Endothelial cell of umbilical vein (primary cell): ENCODE results near the gene DCAF11. TPM values are rescaled to one million over a fixed set of nuclear protein-coding genes. Genes with fewer than 3 reads are reported as not detected.

Experiments
- BruUV-seq: library from RNA; stranded (reverse); fragments of 400-500 nt; replicated peaks from 2 replicates; lab custom pipeline; 2021; lab: Mats Ljungman, UMichigan
- CTCF ChIA-PET: fragments of 300-600, 350-600 bp; sonication (Branson Sonifier 250); formaldehyde crosslinking; loops from one replicate; lab custom pipeline; 2021; ENCODE audit warnings: antibody characterized with exemption, inconsistent platforms; lab: Charles Lee
- POLR2A ChIA-PET: fragments of 300-600, 350-600 bp; sonication (Branson Sonifier 250); formaldehyde crosslinking; loops from one replicate; lab custom pipeline; 2021; ENCODE audit warnings: antibody characterized with exemption, inconsistent platforms; lab: Charles Lee
- DNase-seq: peaks from one replicate; pipeline ENCODE4 v3.0.0-alpha.2; 2011; ENCODE audit warnings: low read depth, low spot score
- FAIRE-seq: peaks from 2 replicates; lab custom pipeline; 2011; peaks lifted over from hg19 to GRCh38; lab: Jason Lieb, UNC
- H2AFZ ChIP-seq: 2 replicates; pipeline ENCODE4 v1.6.0; 2012; ENCODE audit warnings: low read depth, low read length, control low read depth, inconsistent platforms
- H3K27ac ChIP-seq: 2 replicates; pipeline ENCODE4 v1.5.1; 2011; ENCODE audit warnings: low read depth, mild to moderate bottlenecking, control low read depth, low read length, moderate library complexity; ENCODE audit not compliant: insufficient read depth
- H3K27me3 ChIP-seq, 2 experiments: 2 replicates each; pipeline versions ENCODE4 v1.6.0 to v1.6.1; 2011; ENCODE audit warnings: low read length in 2 of 2, mixed read lengths in 1 of 2; ENCODE audit not compliant: control insufficient read depth in 2 of 2, insufficient read depth in 2 of 2
- H3K36me3 ChIP-seq, 2 experiments: 2 replicates in 1 of 2; 3 replicates in 1 of 2; pipeline ENCODE4 v1.5.1; 2011; ENCODE audit warnings: low read length in 2 of 2, mild to moderate bottlenecking in 1 of 2, moderate library complexity in 1 of 2; ENCODE audit not compliant: control insufficient read depth in 2 of 2, insufficient read depth in 2 of 2; ENCODE audit errors: extremely low read depth in 1 of 2
- H3K4me1 ChIP-seq: 3 replicates; pipeline ENCODE4 v1.5.1; 2011; ENCODE audit warnings: mild to moderate bottlenecking, low read length; ENCODE audit not compliant: control insufficient read depth, insufficient read depth; ENCODE audit errors: extremely low read depth
- H3K4me2 ChIP-seq: 2 replicates; pipeline ENCODE4 v1.6.1; 2011; ENCODE audit warnings: low read length, control low read depth, mixed read lengths; ENCODE audit not compliant: insufficient read depth
- H3K4me3 ChIP-seq, 3 experiments: fragments of 200-600 bp in 1 of 3; sonication (generic), shearing (Covaris generic) in 1 of 3; replicated peaks in 1 of 3; 2 replicates each; pipeline ENCODE4 v1.5.1; 2011 to 2016; ENCODE audit warnings: control low read depth in 3 of 3, low read length in 3 of 3, mild to moderate bottlenecking in 2 of 3, inconsistent platforms in 1 of 3, low read depth in 1 of 3, moderate library complexity in 1 of 3; ENCODE audit not compliant: insufficient read depth in 1 of 3
- H3K79me2 ChIP-seq: 2 replicates; pipeline ENCODE4 v1.6.0; 2012; ENCODE audit warnings: low read length, inconsistent platforms; ENCODE audit not compliant: control insufficient read depth, insufficient read depth
- H3K9ac ChIP-seq: replicated peaks from 2 replicates; pipeline ENCODE3; 2011; ENCODE audit warnings: low read length, control low read depth; ENCODE audit not compliant: insufficient read depth; ENCODE audit errors: extremely low read depth
- H3K9me1 ChIP-seq: replicated peaks from 3 replicates; pipeline ENCODE4 v1.6.0; 2011; ENCODE audit warnings: mild to moderate bottlenecking, low read length; ENCODE audit not compliant: control insufficient read depth, insufficient read depth; ENCODE audit errors: extremely low read depth
- H3K9me3 ChIP-seq: replicated peaks from 2 replicates; pipeline ENCODE4 v1.5.1; 2012; ENCODE audit warnings: low read length, inconsistent platforms; ENCODE audit not compliant: control insufficient read depth, insufficient read depth
- H4K20me1 ChIP-seq: replicated peaks from 2 replicates; pipeline ENCODE3; 2011; ENCODE audit warnings: mild to moderate bottlenecking, low read length; ENCODE audit not compliant: control insufficient read depth, insufficient read depth; ENCODE audit errors: extremely low read depth
- EZH2 ChIP-seq: IDR thresholded peaks from 2 replicates; pipeline ENCODE4 v1.6.1; 2012; ENCODE audit warnings: borderline replicate concordance, low read depth, mild to moderate bottlenecking, moderate library complexity, low read length, inconsistent platforms; ENCODE audit not compliant: severe bottlenecking
- FOS ChIP-seq: IDR thresholded peaks from 2 replicates; pipeline ENCODE4 v1.6.1; 2011; ENCODE audit warnings: mild to moderate bottlenecking, low read length, moderate library complexity, borderline replicate concordance; ENCODE audit not compliant: insufficient read depth
- GATA2 ChIP-seq: IDR thresholded peaks from 2 replicates; pipeline ENCODE4 v1.7.0; 2011; ENCODE audit warnings: low read depth, mild to moderate bottlenecking, moderate library complexity, mixed read lengths, low read length; ENCODE audit not compliant: insufficient read length, insufficient read depth
- JUN ChIP-seq: IDR thresholded peaks from 2 replicates; pipeline ENCODE4 v1.6.1; 2011; ENCODE audit warnings: borderline replicate concordance, low read depth; ENCODE audit not compliant: insufficient read length, insufficient read depth
- MYC ChIP-seq: IDR thresholded peaks from one replicate; pipeline ENCODE4 v1.6.1; 2011; ENCODE audit warnings: mild to moderate bottlenecking, low read depth, low read length
- POLR2A ChIP-seq: IDR thresholded peaks from 2 replicates; pipeline ENCODE4 v1.6.1; 2012; ENCODE audit warnings: low read depth, mild to moderate bottlenecking, control low read depth, low read length
- POLR2AphosphoS5 ChIP-seq: IDR thresholded peaks from 2 replicates; pipeline ENCODE4 v1.6.1; 2012; ENCODE audit warnings: low read depth, mild to moderate bottlenecking, control low read depth, low read length, moderate library complexity; ENCODE audit not compliant: insufficient read depth
- dilution Hi-C: fragments of 300-500 bp; cut with MboI; formaldehyde crosslinking; loops from one replicate; pipeline ENCODE4 v1.15.0; 2019; ENCODE audit warnings: low sequenced_read_pairs; ENCODE audit not compliant: extremely low pct_ligation_motif_present
- intact Hi-C: fragments of 100-400 bp; cut with micrococcal nuclease; formaldehyde crosslinking; loops from one replicate; pipeline ENCODE4 v1.10.0; 2022
- polyA plus RNA-seq, 4 experiments: library from polyadenylated mRNA; depleted of rRNA in 3 of 4; stranded (reverse) in 3 of 4; unstranded in 1 of 4; fragments of >200 nt; gene quantifications; 2 replicates each; pipeline versions ENCODE4 v1.2.1 to v1.2.3, GENCODE V29; 2011 to 2012; ENCODE audit warnings: missing spikeins in 1 of 4
- total RNA-seq: library from RNA; stranded (reverse); gene quantifications from 2 replicates; pipeline ENCODE4 v1.2.3, GENCODE V29; 2021
- TF ChIP-seq, protein P1 (sequence below), 2 donors: IDR thresholded peaks; 1 replicate in 1 of 2; 2 replicates in 1 of 2; pipeline ENCODE4 v1.5.1; 2011; ENCODE audit warnings: low read length in 2 of 2, mild to moderate bottlenecking in 2 of 2, moderate library complexity in 2 of 2, control low read depth in 1 of 2, inconsistent platforms in 1 of 2, low read depth in 1 of 2; ENCODE audit not compliant: insufficient read depth in 1 of 2; ENCODE audit errors: extremely low read depth in 1 of 2

The DCAF11 gene
- total and polyA plus RNA-seq, 2 donors (not counting 3 experiments of a cell fraction or from before 2014, with no cell fraction given), result 37.3 to 38.5 TPM

DNA sequence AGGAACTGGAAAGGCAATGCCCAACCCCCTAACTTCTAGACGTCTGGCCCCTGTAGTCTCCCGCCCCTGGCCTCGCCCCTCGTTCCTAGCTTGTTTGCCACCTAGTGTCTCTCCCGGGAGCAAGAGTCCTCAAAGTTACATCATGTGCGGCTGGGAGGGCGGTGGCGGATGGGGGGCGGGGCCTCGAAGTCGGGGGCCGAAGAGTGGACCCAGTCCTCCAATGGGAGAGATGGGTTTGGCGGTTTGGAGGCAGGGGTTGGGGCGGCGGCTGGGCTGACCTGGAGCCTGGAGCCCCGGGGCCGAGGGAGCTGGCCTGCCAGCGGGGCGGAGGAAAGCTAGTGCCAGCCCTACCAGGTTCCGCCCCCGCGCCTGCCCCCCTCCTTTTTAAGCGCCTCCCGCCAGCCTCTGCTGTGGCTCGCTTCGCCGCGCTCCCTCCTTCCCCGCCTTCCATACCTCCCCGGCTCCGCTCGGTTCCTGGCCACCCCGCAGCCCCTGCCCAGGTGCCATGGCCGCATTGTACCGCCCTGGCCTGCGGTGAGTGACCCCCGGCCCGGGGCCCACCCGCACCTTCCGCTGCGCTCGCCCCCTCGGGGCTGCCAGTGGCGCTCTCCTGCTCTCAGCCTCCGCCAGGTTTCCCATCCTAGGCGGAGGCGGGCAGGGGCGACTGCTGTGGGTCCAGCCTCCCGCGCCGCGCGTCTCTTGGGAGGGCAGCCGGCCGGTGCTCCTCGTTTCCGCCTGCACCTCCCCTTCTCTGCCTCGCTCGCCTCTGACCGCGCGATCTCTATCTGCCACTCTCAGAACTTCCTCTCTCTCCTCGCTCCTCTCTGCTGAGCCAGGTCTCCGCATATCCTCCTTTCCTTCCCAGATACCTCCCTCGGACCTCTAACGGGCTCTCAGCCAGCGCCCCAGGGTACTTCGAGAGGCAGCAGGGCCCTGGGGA is 20.4 kb upstream of the DCAF11 start, which contains the start of gene PCK2:
Gene PCK2 (plus strand): TSS at position 411 of the 940 bp plus-strand sequence. CDS start 95 bp downstream, at position 506.
- no peaks in the 10 kb centered on the region for H4K20me1 ChIP-seq
- intact Hi-C loops, result loop anchor here (1.0 to 2.0 kb wide), 5 partner anchors 12 to 80 kb away; partner anchors contain the start of genes DCAF11, EMC9, IRF9 and NRL
- peak; percentile 86 for FAIRE-seq
- ChIA-PET POLR2A (interaction anchor here (0.7 to 3.1 kb wide), 5 partner anchors 9 to 338 kb away, joined by 3 to 11 read pairs (median 3); partner anchors contain the start of genes DCAF11 and NRL), CTCF (interaction anchor here (0.8 to 9.6 kb wide), 9 partner anchors 10 to 214 kb away, joined by 3 to 319 read pairs (median 5); partner anchors contain the start of genes CIDEB, DCAF11, IRF9 and NRL)
- no peaks in the 10 kb centered on the region for H3K36me3 ChIP-seq
- peak; percentile 72 for DNase-seq
- dilution Hi-C loops, result no loop called here
- no peaks in the 10 kb centered on the region for H3K27me3 ChIP-seq
- H3K4me2 ChIP-seq, result peak within 1 kb of the TSS; percentile 85
- H3K9me3 ChIP-seq, result no peaks in the 10 kb centered on the region
- H3K79me2 ChIP-seq, result peaks cover 4% of the 10 kb centered on the region
- no peaks in the 10 kb centered on the region for H3K9me1 ChIP-seq
- BruUV-seq, result TSS peak; percentile 74
- H3K9ac ChIP-seq, result peak within 1 kb of the TSS; percentile 78
- peak within 1 kb of the TSS; percentile 92 for H2AFZ ChIP-seq
- peaks cover 9% of the 10 kb centered on the region for H3K4me1 ChIP-seq
- TF ChIP-seq POLR2A, result peak; percentile 77
- no peak for TF ChIP-seq EZH2
- peak; percentile 65 for TF ChIP-seq POLR2AphosphoS5
- TF ChIP-seq, protein P1, sequence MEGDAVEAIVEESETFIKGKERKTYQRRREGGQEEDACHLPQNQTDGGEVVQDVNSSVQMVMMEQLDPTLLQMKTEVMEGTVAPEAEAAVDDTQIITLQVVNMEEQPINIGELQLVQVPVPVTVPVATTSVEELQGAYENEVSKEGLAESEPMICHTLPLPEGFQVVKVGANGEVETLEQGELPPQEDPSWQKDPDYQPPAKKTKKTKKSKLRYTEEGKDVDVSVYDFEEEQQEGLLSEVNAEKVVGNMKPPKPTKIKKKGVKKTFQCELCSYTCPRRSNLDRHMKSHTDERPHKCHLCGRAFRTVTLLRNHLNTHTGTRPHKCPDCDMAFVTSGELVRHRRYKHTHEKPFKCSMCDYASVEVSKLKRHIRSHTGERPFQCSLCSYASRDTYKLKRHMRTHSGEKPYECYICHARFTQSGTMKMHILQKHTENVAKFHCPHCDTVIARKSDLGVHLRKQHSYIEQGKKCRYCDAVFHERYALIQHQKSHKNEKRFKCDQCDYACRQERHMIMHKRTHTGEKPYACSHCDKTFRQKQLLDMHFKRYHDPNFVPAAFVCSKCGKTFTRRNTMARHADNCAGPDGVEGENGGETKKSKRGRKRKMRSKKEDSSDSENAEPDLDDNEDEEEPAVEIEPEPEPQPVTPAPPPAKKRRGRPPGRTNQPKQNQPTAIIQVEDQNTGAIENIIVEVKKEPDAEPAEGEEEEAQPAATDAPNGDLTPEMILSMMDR (IDR thresholded peaks at IDR 0.05; ENCODE audit: extremely low read depth in 1 of 2, insufficient read depth in 1 of 2, low read depth in 1 of 2, low read length in 2 of 2), result peak in 1 of 2 donors; percentile 9
- no peak for TF ChIP-seq FOS
- TF ChIP-seq MYC, result no peak
- TF ChIP-seq GATA2, result peak; percentile 75
- TF ChIP-seq JUN, result no peak
- H3K4me3 ChIP-seq, result peak within 1 kb of the TSS; percentile 71 to 82 (median 74)
- H3K27ac ChIP-seq, result peak within 1 kb of the TSS; percentile 46
